ENCODE results near the gene TNNI2.

Gene TNNI2

DNA sequence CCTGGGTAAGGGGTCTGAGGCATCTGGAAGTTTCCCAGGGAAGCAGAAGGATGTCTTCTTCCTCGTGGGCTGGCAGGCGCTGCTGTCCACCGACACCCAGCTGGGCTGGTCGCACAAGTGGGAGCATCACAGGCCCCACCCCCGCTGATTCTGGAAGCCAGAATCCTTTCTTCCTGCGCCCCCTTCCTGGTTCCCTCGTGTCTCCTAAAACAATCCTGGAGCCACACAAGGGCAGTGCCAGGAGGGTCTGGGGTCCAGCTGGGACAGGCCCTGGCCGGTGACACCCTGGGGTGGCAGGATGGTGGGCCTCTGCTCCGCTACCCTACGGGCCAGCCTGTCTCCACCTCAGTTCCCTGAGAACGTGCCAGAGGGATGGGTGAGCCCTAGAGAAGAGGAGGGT is 18.3 kb downstream of the TNNI2 start:
- DNase-seq (ENCODE audit: low read depth in 2 of 2, low spot score in 1 of 2), result no peak

DNA sequence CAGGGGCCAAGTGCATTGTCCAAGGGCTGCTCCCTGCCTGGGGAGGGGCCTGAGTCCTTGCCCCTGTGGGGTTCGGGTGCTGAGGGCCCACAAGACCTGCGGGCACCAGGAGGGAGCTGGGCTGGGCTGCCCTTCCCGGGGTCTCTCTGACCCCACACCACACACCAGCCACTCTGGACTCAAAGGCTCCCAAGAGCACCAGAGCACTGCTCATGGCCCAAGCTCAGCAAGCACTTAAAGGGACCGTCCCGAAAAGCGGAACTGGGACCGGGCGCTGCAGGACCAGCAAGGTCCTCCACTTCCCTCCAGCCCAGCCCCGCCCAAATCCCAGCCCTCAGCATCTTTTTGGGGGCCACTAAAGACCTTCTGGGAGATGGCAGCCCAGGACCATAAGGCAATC is 19.4 kb downstream of the TNNI2 start:
- no peak for DNase-seq (ENCODE audit: low read depth in 2 of 2, low spot score in 1 of 2)

DNA sequence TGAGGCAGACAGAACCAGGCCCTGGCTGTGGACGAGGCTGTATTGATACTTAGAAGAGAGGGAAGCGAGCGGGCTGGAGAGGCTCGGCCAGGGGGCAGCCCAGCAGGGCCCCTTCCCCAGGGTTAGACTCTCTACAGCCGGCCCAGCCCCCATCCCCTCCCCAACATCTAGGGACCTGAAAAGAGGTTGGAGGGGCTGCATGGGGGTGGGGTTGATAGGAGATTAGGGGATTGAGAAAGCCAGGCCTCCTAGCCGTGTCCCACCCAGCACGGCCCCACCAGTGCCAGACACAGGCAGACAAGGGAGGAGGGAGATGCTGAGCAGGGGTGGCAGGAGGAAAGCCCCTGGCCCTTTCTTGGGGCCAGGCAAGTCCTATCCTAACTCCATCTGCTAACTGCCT is 19.8 kb downstream of the TNNI2 start:
- no peak for DNase-seq (ENCODE audit: low read depth in 2 of 2, low spot score in 1 of 2)

DNA sequence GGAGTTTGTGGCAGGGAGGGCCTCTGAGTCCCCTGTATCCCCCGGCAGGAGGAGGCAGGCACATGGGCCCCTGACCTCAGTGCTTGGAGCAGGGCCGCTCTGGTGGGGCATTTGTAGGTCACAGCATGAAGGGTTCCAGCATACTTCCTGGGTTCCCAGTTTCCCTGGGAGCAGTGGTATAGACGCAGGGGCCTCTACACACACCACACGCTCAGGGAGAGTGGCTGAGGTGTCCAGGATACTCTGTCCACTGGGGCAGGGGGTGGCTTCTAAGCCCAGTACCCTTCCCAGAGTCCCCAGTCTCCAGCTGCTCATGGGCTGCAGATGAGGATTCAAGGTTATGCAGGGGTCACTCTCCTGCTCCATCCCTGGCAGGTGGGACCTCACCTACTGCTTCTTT is 20.2 kb downstream of the TNNI2 start:
- no peak for DNase-seq (ENCODE audit: low read depth in 2 of 2, low spot score in 1 of 2)

DNA sequence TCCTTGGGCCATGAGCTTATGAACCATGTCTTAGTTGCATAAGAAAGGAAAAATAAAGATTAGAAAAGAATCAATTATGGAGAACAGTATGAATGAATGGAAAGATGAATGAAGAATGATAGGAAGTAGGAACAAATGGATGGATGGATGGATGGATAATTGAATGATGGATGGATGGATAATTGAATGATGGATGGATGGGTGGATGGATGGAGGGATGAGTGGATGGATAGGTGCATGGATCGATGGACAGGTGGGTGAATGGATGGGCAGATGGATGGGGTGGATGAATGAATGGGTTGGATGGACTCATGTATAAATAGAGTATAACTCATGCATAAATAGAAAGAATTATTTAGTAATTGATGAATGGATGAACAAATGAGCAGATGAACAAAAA is 21.3 kb downstream of the TNNI2 start:
- DNase-seq (ENCODE audit: low read depth in 2 of 2, low spot score in 1 of 2), result no peak

DNA sequence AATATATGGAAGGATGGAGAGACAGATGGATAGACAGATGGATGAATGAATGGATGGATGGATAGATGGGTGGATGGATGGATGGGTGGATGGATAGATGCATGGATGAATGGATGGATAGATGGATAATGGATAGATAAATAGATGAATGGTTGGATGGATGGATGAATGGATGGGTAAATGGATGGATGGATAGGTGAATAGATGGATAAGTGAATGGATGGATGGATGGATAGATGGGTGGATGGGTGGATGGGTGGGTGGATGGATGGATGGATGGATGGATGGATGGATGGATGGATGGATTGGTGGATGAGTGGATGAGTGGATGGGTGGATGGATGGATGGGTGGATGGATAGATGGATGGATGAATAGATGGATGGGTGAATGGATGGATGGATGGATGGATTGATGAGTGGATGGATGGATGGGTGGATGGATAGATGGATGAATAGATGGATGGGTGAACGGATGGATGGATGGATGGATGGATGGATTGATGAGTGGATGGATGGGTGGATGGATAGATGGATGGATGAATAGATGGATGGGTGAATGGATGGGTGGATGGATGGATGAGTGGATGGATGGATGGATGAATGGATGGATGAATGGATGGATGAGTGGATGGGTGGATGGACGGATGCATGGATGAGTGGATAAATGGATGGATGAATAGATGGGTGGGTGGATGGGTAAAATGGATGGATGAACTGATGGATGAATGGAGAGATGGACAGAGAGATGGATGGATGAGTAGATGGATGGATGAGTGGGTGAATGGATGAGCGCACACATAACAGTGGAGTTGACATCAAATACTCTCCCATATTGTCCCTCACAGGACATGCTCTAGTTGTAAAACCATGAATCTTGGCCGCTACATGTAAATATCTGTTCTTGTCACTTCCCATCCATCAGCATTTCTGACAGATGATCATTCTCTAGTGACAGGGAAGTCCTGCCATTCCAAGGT is 22.9 kb downstream of the TNNI2 start:
- no peak for DNase-seq (ENCODE audit: low read depth in 2 of 2, low spot score in 1 of 2)

DNA sequence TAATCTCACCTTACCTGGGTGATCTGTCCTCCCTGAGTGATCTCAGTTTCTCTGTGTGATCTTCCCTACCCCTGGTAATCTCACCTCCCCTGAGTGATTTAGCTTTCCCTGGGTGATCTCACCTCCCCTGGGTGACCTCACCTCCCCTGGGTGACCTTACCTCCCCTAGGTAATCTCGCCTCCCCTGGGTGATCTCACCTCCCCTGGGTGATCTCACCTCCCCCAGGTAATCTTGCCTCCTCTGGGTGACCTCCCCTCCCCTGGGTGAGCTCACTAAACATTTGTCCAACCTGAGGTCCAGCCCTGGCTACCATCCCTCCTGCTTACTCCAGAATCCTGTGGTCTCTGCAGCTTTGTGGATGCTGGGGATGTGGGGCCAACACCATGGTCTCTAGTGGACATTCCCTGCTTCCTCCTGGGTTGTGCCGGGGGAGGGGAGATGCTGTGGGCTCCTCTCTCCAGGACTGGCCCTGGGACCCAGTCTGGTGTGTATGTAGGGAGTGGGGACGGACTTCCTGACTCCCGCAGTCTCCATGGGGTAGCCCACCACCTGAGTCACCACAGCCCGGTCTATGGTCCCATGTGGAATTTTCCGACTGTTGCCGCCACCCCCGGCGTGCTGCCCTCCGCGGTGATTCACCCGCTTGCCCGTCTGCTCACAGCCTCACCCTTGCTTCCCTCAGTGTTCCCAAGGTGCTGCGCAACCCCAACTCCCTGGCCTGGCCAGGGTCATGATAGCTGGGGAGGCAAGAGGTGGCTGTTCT is 24.0 kb downstream of the TNNI2 start:
- no peak for DNase-seq (ENCODE audit: low read depth in 2 of 2, low spot score in 1 of 2)

DNA sequence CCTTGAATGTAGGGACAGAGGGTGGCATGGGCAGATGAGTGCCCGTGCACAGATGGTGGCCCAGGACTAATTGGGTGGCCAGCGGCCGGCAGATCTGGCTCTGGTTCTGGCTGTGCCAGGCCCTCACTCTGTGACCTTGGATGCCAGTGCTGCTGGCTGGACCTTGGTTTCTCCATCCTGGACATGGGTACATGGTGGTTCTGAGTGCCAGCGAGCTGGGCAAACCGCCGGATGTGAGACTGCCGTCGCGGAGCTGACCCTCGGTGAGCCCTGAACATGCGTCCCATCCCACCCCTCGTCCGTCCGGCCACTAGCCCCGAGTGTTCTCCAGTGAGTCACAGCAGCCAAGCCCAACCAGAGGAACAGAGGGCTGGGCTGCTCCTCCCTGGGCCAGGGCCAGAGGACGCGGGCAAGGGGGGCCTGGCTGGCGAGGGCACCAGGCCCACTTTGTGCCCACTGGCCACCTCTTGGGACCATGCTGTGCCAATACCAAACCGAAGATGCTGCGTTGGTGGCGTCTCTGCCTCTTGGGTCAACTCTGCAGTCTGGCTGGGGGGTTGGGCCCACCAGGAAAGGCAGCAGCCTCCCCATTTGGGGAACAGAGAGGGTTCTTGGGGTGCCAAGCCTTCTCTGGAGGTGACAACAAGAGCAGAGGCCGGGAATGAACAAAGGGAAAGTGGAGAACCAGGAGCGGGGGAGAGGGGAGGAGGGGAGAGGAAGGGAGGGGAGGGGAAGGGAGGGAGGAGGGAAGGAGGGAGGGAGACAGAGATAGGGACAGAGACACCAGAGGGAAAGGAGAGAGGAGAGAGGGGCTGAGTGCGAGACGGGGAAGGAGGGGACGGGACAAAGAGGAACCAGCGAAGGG is 24.8 kb downstream of the TNNI2 start:
- no peak for DNase-seq (ENCODE audit: low read depth in 2 of 2, low spot score in 1 of 2)

DNA sequence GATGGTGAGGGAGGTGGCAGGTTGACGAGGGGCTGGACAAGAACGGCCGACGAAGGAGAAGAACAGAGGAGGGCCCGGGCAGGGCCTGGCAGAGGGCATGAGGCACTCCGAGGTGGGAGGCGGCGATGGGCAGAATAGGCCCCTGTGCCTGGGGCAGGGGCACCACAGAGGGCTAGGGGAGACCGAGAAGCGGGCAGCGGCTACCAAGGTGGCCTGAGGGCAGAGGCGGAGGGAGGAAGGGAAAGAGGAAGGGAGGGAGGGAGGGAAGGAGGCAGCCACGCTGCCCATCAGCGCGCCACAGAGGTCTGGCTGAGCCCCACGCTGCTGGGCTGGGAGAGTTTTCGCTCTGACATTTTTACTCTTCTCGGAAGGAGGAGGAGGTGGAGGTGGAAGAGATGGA is 25.4 kb downstream of the TNNI2 start:
- DNase-seq (ENCODE audit: low read depth in 2 of 2, low spot score in 1 of 2), result no peak

DNA sequence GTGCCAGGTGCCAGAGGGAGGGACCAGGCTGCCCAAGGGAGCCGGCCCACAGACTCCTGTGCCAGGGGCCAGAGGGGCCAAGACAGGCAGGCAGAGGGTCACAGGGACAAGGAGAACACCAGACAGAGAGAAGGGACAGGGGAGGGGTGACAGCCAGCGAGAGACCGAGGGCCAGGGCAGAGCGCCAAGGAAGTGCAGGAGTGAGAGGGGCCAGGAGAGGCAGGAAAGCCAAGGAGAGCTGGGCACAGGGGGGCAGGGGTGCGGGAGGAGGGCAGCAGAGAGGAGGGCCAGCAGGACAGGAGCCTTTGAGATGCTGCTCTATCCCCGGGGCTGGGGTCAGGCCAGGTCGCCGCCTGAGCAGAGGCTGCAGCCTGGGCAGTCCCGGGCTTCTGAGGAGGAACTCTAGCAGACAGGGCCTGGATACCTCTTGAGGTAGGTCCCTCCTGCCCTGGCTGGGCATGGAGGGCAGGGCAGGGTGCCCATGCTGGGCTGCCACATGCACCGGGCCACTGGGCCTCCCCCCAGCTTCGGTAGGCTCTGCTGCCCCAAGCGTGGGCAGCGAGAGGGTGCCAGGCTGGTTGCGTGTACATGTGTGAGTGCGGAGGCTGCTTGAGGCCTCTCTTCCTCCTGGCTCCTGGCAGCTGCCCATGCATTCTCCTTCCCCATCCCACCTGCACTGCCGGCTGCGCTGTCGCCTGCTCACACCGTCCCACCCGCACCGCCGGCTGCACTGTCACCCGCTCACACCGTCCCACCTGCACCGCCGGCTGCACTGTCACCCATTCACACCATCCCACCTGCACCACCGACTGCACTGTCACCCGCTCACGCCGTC is 26.3 kb downstream of the TNNI2 start:
- no peak for DNase-seq (ENCODE audit: low read depth in 2 of 2, low spot score in 1 of 2)

DNA sequence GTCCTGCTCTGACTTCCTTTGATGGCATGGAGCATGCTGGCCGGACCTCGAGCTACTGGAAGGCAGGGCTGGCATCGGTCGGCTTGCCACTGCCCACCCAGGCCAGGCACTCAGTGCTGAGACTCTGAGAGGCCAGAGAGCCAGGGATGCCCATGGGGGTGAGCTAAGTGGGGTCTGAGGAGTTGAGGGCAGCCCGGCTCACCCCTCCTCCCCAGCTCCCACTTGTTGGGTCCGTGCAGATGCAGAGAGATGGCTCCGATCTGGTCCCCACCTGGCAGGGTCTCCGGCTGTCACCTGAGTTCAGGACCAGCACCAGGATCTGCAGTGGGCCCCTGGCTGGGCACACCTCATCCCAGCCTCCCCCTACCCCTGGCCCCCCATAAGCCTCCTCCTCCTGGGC is 27.4 kb downstream of the TNNI2 start:
- DNase-seq (ENCODE audit: low read depth in 2 of 2, low spot score in 1 of 2), result no peak

DNA sequence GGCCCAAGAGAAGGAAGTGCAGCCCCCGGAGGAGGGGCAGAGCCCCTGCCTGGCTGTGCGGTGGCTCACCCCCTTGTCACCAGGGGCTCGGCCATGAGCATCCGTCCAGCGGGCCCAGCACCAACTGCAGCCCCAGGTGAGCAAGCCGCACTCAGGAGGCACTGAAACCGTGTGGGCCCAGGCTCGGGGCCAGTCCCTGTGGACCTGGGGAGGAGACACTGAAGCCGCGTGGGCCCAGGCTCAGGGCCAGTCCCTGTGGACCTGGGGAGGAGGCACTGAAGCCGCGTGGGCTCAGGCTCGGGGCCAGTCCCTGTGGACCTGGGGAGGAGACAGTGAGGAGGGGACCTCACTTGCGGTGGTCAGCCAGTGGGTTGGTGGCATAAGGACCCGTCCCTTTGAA is 28.0 kb downstream of the TNNI2 start:
- no peak for DNase-seq (ENCODE audit: low read depth in 2 of 2, low spot score in 1 of 2)

DNA sequence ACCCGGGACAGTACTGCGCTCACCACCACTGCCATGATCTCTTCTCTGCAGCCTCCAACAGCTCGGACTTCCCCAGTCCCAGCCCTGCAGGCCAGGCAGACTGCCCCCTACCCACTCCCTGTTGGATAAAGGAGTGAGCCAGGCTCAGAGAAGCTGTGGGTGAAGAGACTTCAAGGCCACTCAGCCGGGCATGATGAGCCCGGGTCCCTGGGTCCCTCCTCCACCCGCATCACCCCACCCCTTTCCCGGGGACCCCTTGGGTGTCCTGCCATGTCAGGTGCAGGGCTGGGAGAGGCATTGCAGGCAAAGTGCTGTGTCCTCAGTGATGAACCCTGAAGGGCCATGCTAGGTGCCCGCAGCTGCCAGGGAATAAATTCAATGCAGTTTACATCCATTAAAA is 28.6 kb downstream of the TNNI2 start:
- DNase-seq (ENCODE audit: low read depth in 2 of 2, low spot score in 1 of 2), result no peak

DNA sequence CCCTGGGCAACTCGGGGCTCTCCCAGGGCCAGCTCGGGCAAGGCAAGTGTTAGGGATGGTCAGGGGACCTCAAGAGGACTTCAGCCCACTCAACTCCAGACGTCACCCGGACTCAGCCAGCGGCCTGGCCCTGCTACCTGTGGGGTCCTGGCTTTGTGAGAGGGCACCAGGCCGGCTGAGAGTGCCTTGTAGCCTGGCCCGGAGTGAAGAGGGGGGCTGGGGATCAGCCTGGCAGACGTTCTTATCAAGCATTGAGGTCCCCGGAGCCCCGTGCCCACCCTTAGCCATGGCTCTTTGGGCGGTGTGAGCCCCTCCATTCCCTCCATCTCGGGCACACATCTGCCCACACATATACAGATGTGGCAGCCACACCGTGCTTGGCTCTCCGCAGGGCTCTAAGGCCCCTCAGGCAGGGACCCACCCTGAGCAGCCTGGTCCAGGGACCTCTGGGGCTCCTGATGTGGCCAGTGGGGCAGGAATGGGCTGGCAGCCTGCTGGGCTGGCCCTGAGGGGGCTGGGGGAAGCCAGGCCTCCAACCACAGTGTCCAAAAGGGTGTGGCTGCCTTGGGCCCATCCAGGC is 29.4 kb downstream of the TNNI2 start:
- DNase-seq (ENCODE audit: low read depth in 2 of 2, low spot score in 1 of 2), result no peak

DNA sequence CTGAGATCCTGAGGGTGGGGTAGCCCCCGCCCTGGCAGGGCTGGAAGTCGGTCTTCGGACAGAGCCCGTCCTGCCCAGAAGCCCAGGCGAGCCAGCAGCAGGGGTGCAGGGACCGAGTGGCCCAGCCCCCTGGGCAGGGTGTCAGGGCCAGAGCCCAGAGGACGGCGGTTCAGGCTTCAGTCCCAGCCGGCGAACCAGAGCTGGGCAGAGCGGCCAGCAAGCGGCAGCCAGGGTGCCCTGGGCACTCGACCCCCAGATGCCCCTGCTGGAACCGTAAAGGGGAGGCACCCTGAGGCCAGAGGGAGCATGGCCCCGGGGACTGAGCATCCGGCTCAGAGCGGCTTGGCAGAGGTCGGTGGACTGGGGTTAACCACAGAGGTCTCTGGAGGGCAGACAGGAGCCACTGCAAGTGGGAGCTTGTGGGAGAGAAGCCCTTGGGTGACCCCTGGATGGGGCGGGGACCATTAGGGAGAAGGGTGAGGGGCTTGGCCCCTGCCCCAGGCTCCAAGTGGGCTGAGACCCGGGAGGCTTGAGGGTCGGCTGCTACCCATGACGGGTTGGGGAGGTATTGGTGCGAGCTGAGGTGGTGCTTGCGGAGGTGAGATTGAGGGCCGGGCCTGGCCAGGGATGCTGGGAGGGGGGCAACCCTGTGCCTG is 30.0 kb downstream of the TNNI2 start:
- DNase-seq (ENCODE audit: low read depth in 2 of 2, low spot score in 1 of 2), result no peak

DNA sequence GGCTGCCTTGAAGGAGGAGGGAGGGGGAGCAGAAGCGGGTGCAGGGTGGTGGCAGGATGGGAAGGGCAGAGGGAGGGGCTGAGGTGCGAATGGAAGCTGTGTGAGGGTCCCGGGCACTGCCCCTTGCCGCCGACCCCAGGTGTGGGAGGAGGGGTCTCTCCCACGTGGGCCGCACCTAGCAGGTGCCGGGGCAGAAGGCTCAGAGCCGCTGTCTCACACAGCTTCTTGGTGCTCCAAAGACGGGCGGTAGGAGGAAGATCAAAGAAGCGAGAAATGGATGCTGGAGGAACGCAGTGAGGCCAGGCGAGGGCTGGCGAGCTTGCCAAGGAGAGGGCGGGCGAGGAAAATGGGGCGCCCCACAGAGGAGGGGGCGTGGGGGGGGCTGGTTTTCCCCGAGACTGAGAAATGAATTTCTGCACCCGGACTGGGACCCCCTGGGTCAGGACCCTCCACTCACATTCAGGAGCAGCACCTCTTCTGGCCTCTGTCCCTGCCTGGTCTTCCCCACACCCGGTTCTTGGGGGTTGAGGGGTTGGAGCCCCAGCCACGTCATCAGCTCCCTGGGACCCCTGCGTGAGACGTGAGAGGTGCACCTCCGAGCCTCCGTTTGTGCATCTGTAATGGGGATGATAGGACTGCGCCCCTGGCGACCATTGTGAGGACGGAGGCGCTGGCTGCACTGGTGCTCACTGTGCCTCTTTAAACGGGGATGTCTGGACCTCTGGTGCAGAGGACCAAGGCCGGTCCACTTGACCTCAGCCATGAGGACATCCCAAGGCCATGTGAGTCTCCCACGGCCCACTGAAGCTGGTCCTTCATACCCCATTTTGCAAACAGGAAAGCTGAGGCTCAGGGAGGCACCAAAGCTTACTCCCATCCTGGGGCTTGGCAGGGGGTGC is 30.9 kb downstream of the TNNI2 start:
- DNase-seq (ENCODE audit: low read depth in 2 of 2, low spot score in 1 of 2), result no peak

DNA sequence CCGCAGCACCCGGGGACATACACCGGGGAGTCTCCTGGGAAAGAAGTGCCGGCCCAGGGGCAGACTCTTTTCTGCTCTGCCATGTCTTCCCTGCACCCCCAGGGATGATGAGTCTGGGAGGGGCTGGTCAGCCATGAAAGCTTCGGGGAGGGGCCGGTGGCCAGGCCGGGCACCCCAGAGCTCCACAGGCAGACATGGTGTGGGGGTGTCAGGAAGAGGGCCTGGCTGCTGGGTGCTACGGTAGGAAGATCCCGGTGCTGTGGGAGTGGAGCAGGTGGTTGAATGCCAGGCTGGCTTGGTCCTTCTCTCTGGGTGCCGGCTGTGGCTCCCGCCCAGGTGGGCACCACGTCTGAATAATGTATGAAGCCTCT is 31.5 kb downstream of the TNNI2 start:
- no peak for DNase-seq (ENCODE audit: low read depth in 2 of 2, low spot score in 1 of 2)

DNA sequence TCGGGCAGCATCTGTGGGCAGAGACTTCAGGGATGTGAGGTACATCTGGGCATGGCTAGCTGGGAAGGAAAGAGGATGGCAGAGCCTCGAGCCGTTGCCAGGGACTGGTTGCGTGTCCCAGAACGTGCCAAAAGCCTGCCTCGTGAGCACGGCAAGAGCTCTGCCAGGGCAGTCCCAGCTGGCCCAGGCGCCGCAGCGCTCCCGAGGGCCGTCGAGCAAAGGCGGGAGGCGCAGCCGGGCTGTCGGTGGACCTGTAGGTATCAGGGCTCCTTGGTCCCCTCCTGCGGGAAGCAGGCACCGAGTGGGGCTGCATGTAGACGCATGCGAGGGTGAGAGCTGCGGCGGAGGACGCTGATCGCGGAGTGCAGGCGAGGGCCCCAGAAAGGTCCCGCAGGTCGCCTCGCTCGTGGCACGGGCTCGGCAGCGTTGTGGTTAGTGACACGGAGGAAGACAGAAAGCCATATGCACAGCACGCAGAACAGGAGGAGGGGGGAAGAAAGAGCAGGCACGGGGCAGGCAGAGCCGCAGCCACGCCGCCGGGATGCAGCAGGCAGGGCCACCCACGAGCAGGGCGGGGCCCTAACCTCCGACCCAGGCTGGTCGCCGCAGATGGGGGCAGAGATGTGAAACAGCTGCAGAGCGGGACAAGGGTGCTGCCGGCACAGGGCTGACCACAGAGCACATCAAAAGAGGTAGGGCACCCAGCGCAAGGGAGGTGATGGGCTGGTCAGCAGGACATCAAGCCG is 32.1 kb downstream of the TNNI2 start:
- no peak for DNase-seq (ENCODE audit: low read depth in 2 of 2, low spot score in 1 of 2)

All from stimulated activated CD8-positive, alpha-beta memory T cell treated with anti-CD3 and anti-CD28 coated beads, Interleukin-4, amount 100 ng/mL, for 1 hour (primary cell).